Hepatocyte (in vitro differentiated cells): ENCODE measurements around the gene ADCYAP1. TPM values are rescaled to one million over a fixed set of nuclear protein-coding genes. Genes with fewer than 3 reads are reported as not detected.

Experiments
- DNase-seq: peaks from one replicate; pipeline ENCODE4 v3.0.0-alpha.2; 2016; ENCODE audit warnings: low spot score
- H2AFZ ChIP-seq: fragments of 200-600 bp; sonication (generic); 2 replicates; pipeline ENCODE4 v1.6.0; 2016; ENCODE audit warnings: antibody characterized with exemption, mild to moderate bottlenecking
- H3K27ac ChIP-seq: fragments of 200-600 bp; sonication (generic); 2 replicates; pipeline ENCODE4 v1.5.1; 2016; ENCODE audit warnings: mild to moderate bottlenecking
- H3K27me3 ChIP-seq: fragments of 200-600 bp; sonication (generic); 2 replicates; pipeline ENCODE4 v1.6.1; 2016
- H3K36me3 ChIP-seq: fragments of 200-600 bp; sonication (generic); replicated peaks from 2 replicates; pipeline ENCODE4 v1.5.1; 2016; ENCODE audit warnings: low read depth; ENCODE audit not compliant: insufficient read depth
- H3K4me1 ChIP-seq: fragments of 200-600 bp; sonication (generic); 2 replicates; pipeline ENCODE4 v1.5.1; 2016; ENCODE audit warnings: mild to moderate bottlenecking, moderate library complexity; ENCODE audit not compliant: insufficient read depth
- H3K4me2 ChIP-seq: fragments of 200-600 bp; sonication (generic); 2 replicates; pipeline ENCODE4 v1.6.0; 2016
- H3K4me3 ChIP-seq: fragments of 200-600 bp; sonication (generic); 2 replicates; pipeline ENCODE4 v1.5.1; 2016; ENCODE audit warnings: mild to moderate bottlenecking
- H3K79me2 ChIP-seq: fragments of 200-600 bp; sonication (generic); 2 replicates; pipeline ENCODE4 v1.6.0; 2017; ENCODE audit warnings: mild to moderate bottlenecking
- H3K9me2 ChIP-seq: fragments of 200-600 bp; sonication (generic); replicated peaks from 2 replicates; pipeline ENCODE4 v1.6.0; 2017; ENCODE audit warnings: mild to moderate bottlenecking; ENCODE audit not compliant: insufficient read depth
- H3K9me3 ChIP-seq: fragments of 200-600 bp; sonication (generic); 2 replicates; pipeline ENCODE4 v1.5.1; 2016; ENCODE audit warnings: low read depth, mild to moderate bottlenecking
- H4K20me1 ChIP-seq: fragments of 200-600 bp; sonication (generic); 2 replicates; pipeline ENCODE4 v1.6.0; 2016; ENCODE audit warnings: mild to moderate bottlenecking; ENCODE audit not compliant: insufficient read depth, poor library complexity, severe bottlenecking
- CTCF ChIP-seq: fragments of 200-600 bp; sonication (generic); IDR thresholded peaks from 2 replicates; pipeline ENCODE4 v1.5.1; 2016; ENCODE audit warnings: antibody characterized with exemption, mild to moderate bottlenecking; ENCODE audit not compliant: poor library complexity
- EZH2 ChIP-seq: fragments of 200-600 bp; sonication (generic); IDR thresholded peaks from 2 replicates; pipeline ENCODE4 v1.6.1; 2016; ENCODE audit warnings: antibody characterized with exemption, mild to moderate bottlenecking, borderline replicate concordance
- EZH2phosphoT487 ChIP-seq: fragments of 200-600 bp; sonication (generic); IDR thresholded peaks from one replicate; pipeline ENCODE4 v1.6.1; 2018; ENCODE audit warnings: antibody characterized with exemption, mild to moderate bottlenecking, low read depth, moderate library complexity; ENCODE audit not compliant: unreplicated experiment, severe bottlenecking
- WGBS: methylation state at CpG from one replicate; pipeline ENCODE4 v1.1.6; 2016; ENCODE audit warnings: low lambda C conversion rate; ENCODE audit errors: missing lambda C conversion rate; 5-methylcytosine and 5-hydroxymethylcytosine counted together
- polyA plus RNA-seq: library from polyadenylated mRNA; unstranded; fragments of >200 nt; fragmentation: Nextera tagmentation; extraction: Ambion mirVana; gene quantifications from 2 replicates; pipeline ENCODE4 v1.2.1, GENCODE V29; 2016
- total RNA-seq: library from RNA; depleted of rRNA; stranded (reverse); fragments of >200 nt; gene quantifications from 2 replicates; pipeline ENCODE4 v1.2.3, GENCODE V29; 2014

The ADCYAP1 gene
- total and polyA plus RNA-seq, 2 experiments from 2014 or later: 0.31 to 0.40 TPM

DNA sequence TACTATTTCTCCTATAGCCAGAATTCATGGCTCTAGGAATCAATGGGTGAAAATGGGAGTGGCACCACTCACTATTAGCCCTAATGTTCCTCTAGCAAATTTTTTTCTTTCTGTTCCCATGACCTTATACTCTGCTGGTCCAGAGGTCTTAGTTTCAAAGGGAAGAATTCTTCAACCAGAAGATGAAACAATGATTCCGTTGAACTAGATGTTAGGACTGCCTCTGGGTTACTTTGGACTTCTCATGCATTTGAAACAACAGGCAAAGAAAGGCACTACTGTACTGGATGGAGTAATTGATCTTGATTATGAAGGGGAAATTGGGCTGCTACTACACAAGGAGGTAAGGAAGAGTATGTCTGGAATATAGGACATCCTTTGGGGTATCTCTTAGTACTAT lies 18.6 kb upstream of the ADCYAP1 start:
- no peak for DNase-seq
- H3K36me3 ChIP-seq: no peaks in the 10 kb centered on the region
- no peak overlapping the region for H2AFZ ChIP-seq
- no peak overlapping the region for H3K27ac ChIP-seq
- no peak overlapping the region for H3K4me2 ChIP-seq
- 73% methylated on average over 1 of the region's 1 CpG for WGBS
- TF ChIP-seq EZH2phosphoT487: no peak
- no peak for TF ChIP-seq EZH2
- TF ChIP-seq CTCF: no peak
- H3K4me1 ChIP-seq: no peaks in the 10 kb centered on the region
- no peak overlapping the region for H3K4me3 ChIP-seq
- H3K79me2 ChIP-seq: no peaks in the 10 kb centered on the region
- no peaks in the 10 kb centered on the region for H4K20me1 ChIP-seq
- no peaks in the 10 kb centered on the region for H3K9me2 ChIP-seq
- H3K9me3 ChIP-seq: no peaks in the 10 kb centered on the region
- peaks cover 3% of the 10 kb centered on the region for H3K27me3 ChIP-seq

GRCh38 chr18:887716-888115 lies 17.0 kb upstream of the ADCYAP1 start:
- 82% methylated on average over 2 of the region's 2 CpGs for WGBS

GRCh38 chr18:892316-892715 lies 12.4 kb upstream of the ADCYAP1 start:
- no peaks in the 10 kb centered on the region for H3K9me3 ChIP-seq
- 56% methylated on average over 4 of the region's 4 CpGs for WGBS
- no peak overlapping the region for H3K4me2 ChIP-seq
- no peak overlapping the region for H3K4me3 ChIP-seq
- H3K36me3 ChIP-seq: no peaks in the 10 kb centered on the region
- TF ChIP-seq CTCF (no peak), EZH2phosphoT487 (no peak), EZH2 (no peak)
- no peaks in the 10 kb centered on the region for H4K20me1 ChIP-seq
- no peak overlapping the region for H3K27ac ChIP-seq
- no peak overlapping the region for H2AFZ ChIP-seq
- no peak for DNase-seq
- H3K27me3 ChIP-seq: peaks cover 14% of the 10 kb centered on the region
- no peaks in the 10 kb centered on the region for H3K9me2 ChIP-seq
- H3K79me2 ChIP-seq: no peaks in the 10 kb centered on the region
- no peaks in the 10 kb centered on the region for H3K4me1 ChIP-seq

More at GRCh38 chr18:887716-888115, 17.0 kb upstream of the ADCYAP1 start:
- H3K9me2 ChIP-seq: no peaks in the 10 kb centered on the region
- DNase-seq: no peak
- H3K27me3 ChIP-seq: peaks cover 6% of the 10 kb centered on the region
- H3K4me1 ChIP-seq: no peaks in the 10 kb centered on the region
- TF ChIP-seq CTCF: no peak
- TF ChIP-seq EZH2phosphoT487: no peak
- no peak for TF ChIP-seq EZH2
- H4K20me1 ChIP-seq: no peaks in the 10 kb centered on the region
- no peaks in the 10 kb centered on the region for H3K79me2 ChIP-seq
- no peak overlapping the region for H3K27ac ChIP-seq
- H2AFZ ChIP-seq: no peak overlapping the region
- H3K4me3 ChIP-seq: no peak overlapping the region
- H3K36me3 ChIP-seq: no peaks in the 10 kb centered on the region
- no peaks in the 10 kb centered on the region for H3K9me3 ChIP-seq
- H3K4me2 ChIP-seq: no peak overlapping the region

DNA sequence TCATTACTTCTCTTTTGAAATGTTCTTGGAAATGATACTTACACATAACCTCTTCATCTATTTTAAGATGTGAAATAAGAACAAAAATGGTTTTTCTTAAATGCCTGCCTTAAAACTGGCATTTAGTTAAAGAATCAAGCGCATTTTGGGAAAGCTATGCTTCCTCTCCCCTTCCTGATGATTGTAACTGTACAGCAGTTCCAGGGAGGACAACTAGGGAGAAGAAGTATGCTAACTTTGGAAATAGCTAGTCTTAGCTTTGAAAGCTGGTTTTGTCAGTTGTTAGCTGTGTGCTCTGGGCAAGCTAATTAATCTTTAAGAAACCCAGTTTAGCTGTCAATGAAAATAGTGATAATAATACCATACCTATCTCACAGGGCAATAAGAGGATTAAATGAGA lies 8.4 kb upstream of the ADCYAP1 start:
- Histone ChIP-seq H3K79me2 (no peaks in the 10 kb centered on the region), H3K4me3 (no peak overlapping the region), H3K27ac (no peak overlapping the region), H2AFZ (no peak overlapping the region), H3K9me2 (no peaks in the 10 kb centered on the region), H3K36me3 (no peaks in the 10 kb centered on the region), H3K4me1 (no peaks in the 10 kb centered on the region), H3K4me2 (no peak overlapping the region), H4K20me1 (no peaks in the 10 kb centered on the region), H3K27me3 (peaks cover 44% of the 10 kb centered on the region), H3K9me3 (no peaks in the 10 kb centered on the region)
- no peak for DNase-seq
- WGBS: 73% methylated on average over 1 of the region's 1 CpG
- TF ChIP-seq CTCF (no peak), EZH2 (no peak), EZH2phosphoT487 (no peak)
